Gastroesophageal sphincter (tissue), 3 donors: ENCODE measurements around the gene NEUROD2.

Experiments
- CTCF ChIP-seq, 4 experiments: fragments of 200-600 bp in 2 of 4; fragments of 450-650 bp in 2 of 4; sonication (generic) in 1 of 4; IDR thresholded peaks; one replicate each; pipeline ENCODE4 v1.5.1; 2017 to 2019; ENCODE audit warnings: antibody characterized with exemption in 4 of 4, mild to moderate bottlenecking in 2 of 4, moderate library complexity in 2 of 4
- POLR2A ChIP-seq, 2 donors: fragments of 450-650 bp; IDR thresholded peaks; one replicate each; pipeline ENCODE4 v1.6.1; 2017; ENCODE audit warnings: antibody characterized with exemption in 2 of 2, mild to moderate bottlenecking in 2 of 2, moderate library complexity in 1 of 2
- POLR2AphosphoS5 ChIP-seq: sonication (generic); formaldehyde crosslinking; IDR thresholded peaks from one replicate; pipeline ENCODE4 v1.6.1; 2017; ENCODE audit warnings: antibody characterized with exemption

GRCh38 chr17:39653316-39653661 is 45.6 kb upstream of the NEUROD2 start:
- TF ChIP-seq CTCF (IDR thresholded peaks at IDR 0.05) (no peak), POLR2A (IDR thresholded peaks at IDR 0.05) (no peak), POLR2AphosphoS5 (no peak)
